GM12891 (cell line): Measurements from ENCODE around the gene SMPX.

ENCODE experiments used
- PAX5 ChIP-seq: IDR thresholded peaks from 2 replicates; pipeline ENCODE4 v1.6.1; 2011; ENCODE audit warnings: low read length, moderate library complexity, mild to moderate bottlenecking; ENCODE audit not compliant: insufficient read depth, severe bottlenecking
- POLR2A ChIP-seq: IDR thresholded peaks from 2 replicates; pipeline ENCODE4 v1.6.1; 2011; ENCODE audit warnings: low read depth, low read length, control low read depth
- POLR2AphosphoS5 ChIP-seq: IDR thresholded peaks from 2 replicates; pipeline ENCODE4 v1.6.1; 2011; ENCODE audit warnings: low read depth, low read length, control low read depth
- TAF1 ChIP-seq: IDR thresholded peaks from 2 replicates; pipeline ENCODE4 v1.6.1; 2011; ENCODE audit warnings: low read depth, low read length, control low read depth

- TF ChIP-seq POLR2AphosphoS5 (no peak), POLR2A (no peak), TAF1 (no peak), PAX5 (no peak)
Measured at GRCh38 chrX:21744721-21745120, 13.2 kb downstream of the SMPX start.
